GM23338 (cell line): ENCODE data around the gene ITGA4. TPM values are rescaled to one million over a fixed set of nuclear protein-coding genes. Genes with fewer than 3 reads are reported as not detected.

Experiments used
- ATAC-seq: fragments of 200-7000 bp; cut with Tn5 transposase; 3 replicates; pipeline ENCODE4 v1.9.1; 2020
- DNase-seq: peaks from one replicate; pipeline ENCODE4 v3.0.0-alpha.2; 2015; ENCODE audit warnings: low spot score
- H2AFZ ChIP-seq: fragments of 200-600 bp; sonication (generic); 2 replicates; pipeline ENCODE4 v1.8.0; 2016; ENCODE audit warnings: antibody characterized with exemption, mild to moderate bottlenecking, moderate library complexity
- H3F3A ChIP-seq: fragments of 200-600 bp; sonication (generic); replicated peaks from 2 replicates; pipeline ENCODE4 v1.8.0; 2017; ENCODE audit warnings: antibody characterized with exemption, mixed run types, low read depth
- H3K27ac ChIP-seq: fragments of 200-600 bp; sonication (generic); 2 replicates; pipeline ENCODE4 v1.6.1; 2016; ENCODE audit warnings: low read depth
- H3K27me3 ChIP-seq: fragments of 200-600 bp; sonication (generic); 2 replicates; pipeline ENCODE4 v1.8.0; 2016; ENCODE audit warnings: mild to moderate bottlenecking, mixed run types, moderate library complexity; ENCODE audit not compliant: insufficient read depth
- H3K36me3 ChIP-seq: fragments of 200-600 bp; sonication (generic); 2 replicates; pipeline ENCODE4 v1.8.0; 2016; ENCODE audit warnings: mild to moderate bottlenecking; ENCODE audit not compliant: insufficient read depth
- H3K4me1 ChIP-seq: fragments of 200-600 bp; sonication (generic); 2 replicates; pipeline ENCODE4 v1.8.0; 2016; ENCODE audit warnings: mild to moderate bottlenecking, moderate library complexity; ENCODE audit not compliant: insufficient read depth
- H3K4me2 ChIP-seq: fragments of 200-600 bp; sonication (generic); 2 replicates; pipeline ENCODE4 v1.7.1; 2017; ENCODE audit warnings: mixed run types
- H3K4me3 ChIP-seq: fragments of 200-600 bp; sonication (generic); 2 replicates; pipeline ENCODE4 v1.6.1; 2016; ENCODE audit warnings: mixed run types
- H3K79me2 ChIP-seq: fragments of 200-600 bp; sonication (generic); replicated peaks from 2 replicates; pipeline ENCODE4 v1.8.0; 2017; ENCODE audit warnings: mild to moderate bottlenecking; ENCODE audit not compliant: insufficient read depth
- H3K9me2 ChIP-seq: fragments of 200-600 bp; sonication (generic); 2 replicates; pipeline ENCODE4 v1.8.0; 2017; ENCODE audit not compliant: insufficient read depth
- H4K20me1 ChIP-seq: fragments of 200-600 bp; sonication (generic); replicated peaks from 2 replicates; pipeline ENCODE4 v1.8.0; 2017; ENCODE audit warnings: mild to moderate bottlenecking; ENCODE audit not compliant: insufficient read depth
- H3K27ac Mint-ChIP-seq: 2 replicates; pipeline ENCODE4 v1.8.0; 2020; ENCODE audit warnings: inconsistent platforms, mild to moderate bottlenecking, moderate library complexity, mixed read lengths
- H3K27me3 Mint-ChIP-seq: 3 replicates; pipeline ENCODE4 v1.8.0; 2022; ENCODE audit warnings: low read depth, mild to moderate bottlenecking, moderate library complexity, mixed read lengths, inconsistent platforms; ENCODE audit not compliant: insufficient read depth, poor library complexity
- H3K36me3 Mint-ChIP-seq: 3 replicates; pipeline ENCODE4 v1.8.0; 2021; ENCODE audit warnings: low read depth, mild to moderate bottlenecking, inconsistent platforms, moderate library complexity, mixed read lengths
- H3K4me1 Mint-ChIP-seq: 3 replicates; pipeline ENCODE4 v1.8.0; 2020; ENCODE audit warnings: mild to moderate bottlenecking, inconsistent platforms, mixed read lengths
- H3K4me3 Mint-ChIP-seq: 3 replicates; pipeline ENCODE4 v1.8.0; 2021; ENCODE audit warnings: moderate library complexity, mild to moderate bottlenecking, inconsistent platforms, mixed read lengths
- H3K9me3 Mint-ChIP-seq: 3 replicates; pipeline ENCODE4 v1.8.0; 2020; ENCODE audit warnings: moderate library complexity, mild to moderate bottlenecking, inconsistent platforms, mixed read lengths
- CREB1 ChIP-seq: fragments of 250-450 bp; sonication (Bioruptor Pico); IDR thresholded peaks from 2 replicates; pipeline ENCODE4 v1.5.0; 2020; ENCODE audit warnings: low read depth, mild to moderate bottlenecking, moderate library complexity
- ETS1 ChIP-seq: IDR thresholded peaks from 2 replicates; pipeline ENCODE4 v1.6.1; 2016; ENCODE audit warnings: antibody characterized with exemption
- EZH2 ChIP-seq: fragments of 200-600 bp; sonication (generic); IDR thresholded peaks from one replicate; pipeline ENCODE4 v1.8.0; 2017; ENCODE audit warnings: antibody characterized with exemption, mild to moderate bottlenecking, low read depth; ENCODE audit not compliant: unreplicated experiment
- EZH2phosphoT487 ChIP-seq: fragments of 200-600 bp; sonication (generic); IDR thresholded peaks from one replicate; pipeline ENCODE4 v1.8.1; 2018; ENCODE audit warnings: antibody characterized with exemption; ENCODE audit not compliant: unreplicated experiment
- JUNB ChIP-seq: IDR thresholded peaks from one replicate; pipeline ENCODE4 v1.6.1; 2016; ENCODE audit warnings: antibody characterized with exemption; ENCODE audit not compliant: unreplicated experiment
- NANOG ChIP-seq: IDR thresholded peaks from 2 replicates; pipeline ENCODE4 v1.6.1; 2016; ENCODE audit warnings: antibody characterized with exemption, borderline replicate concordance
- POLR2AphosphoS5 ChIP-seq: IDR thresholded peaks from 2 replicates; pipeline ENCODE4 v1.6.1; 2016; ENCODE audit warnings: antibody characterized with exemption, low read depth
- ZNF114 ChIP-seq: fragments of 250-450 bp; sonication (Bioruptor Pico); IDR thresholded peaks from 2 replicates; pipeline ENCODE4 v1.5.0; 2020; ENCODE audit warnings: mild to moderate bottlenecking, moderate library complexity
- ZNF331 ChIP-seq: fragments of 250-450 bp; sonication (Bioruptor Pico); IDR thresholded peaks from 2 replicates; pipeline ENCODE4 v1.5.0; 2020; ENCODE audit warnings: low read depth, mild to moderate bottlenecking, moderate library complexity
- polyA plus RNA-seq: library from polyadenylated mRNA; unstranded; fragments of >200 nt; fragmentation: Nextera tagmentation; extraction: Ambion mirVana; gene quantifications from 2 replicates; pipeline ENCODE4 v1.2.1, GENCODE V29; 2016
- total RNA-seq: library from RNA; depleted of rRNA; stranded (reverse); fragments of >200 nt; shearing (Covaris generic); gene quantifications from 2 replicates; pipeline ENCODE4 v1.2.3, GENCODE V29; 2014
- TF ChIP-seq, protein P1 (sequence below): IDR thresholded peaks from one replicate; pipeline ENCODE4 v1.6.1; 2018; ENCODE audit warnings: antibody characterized with exemption; ENCODE audit not compliant: unreplicated experiment
- TF ChIP-seq, protein P2 (sequence below), 2 experiments: fragments of 200-600 bp in 1 of 2; sonication (generic) in 1 of 2; conservative IDR thresholded peaks; 2 replicates each; pipeline versions ENCODE4 v1.5.1 to v1.6.1; 2016 to 2017; ENCODE audit warnings: antibody characterized with exemption in 2 of 2, low read depth in 2 of 2, mild to moderate bottlenecking in 2 of 2, moderate library complexity in 1 of 2

Gene ITGA4
- total and polyA plus RNA-seq, 2 experiments from 2014 or later = 1.2 to 4.6 TPM

GRCh38 chr2:181563101-181563692 is 106.0 kb downstream of the ITGA4 start (continued):
- TF ChIP-seq, protein P1, sequence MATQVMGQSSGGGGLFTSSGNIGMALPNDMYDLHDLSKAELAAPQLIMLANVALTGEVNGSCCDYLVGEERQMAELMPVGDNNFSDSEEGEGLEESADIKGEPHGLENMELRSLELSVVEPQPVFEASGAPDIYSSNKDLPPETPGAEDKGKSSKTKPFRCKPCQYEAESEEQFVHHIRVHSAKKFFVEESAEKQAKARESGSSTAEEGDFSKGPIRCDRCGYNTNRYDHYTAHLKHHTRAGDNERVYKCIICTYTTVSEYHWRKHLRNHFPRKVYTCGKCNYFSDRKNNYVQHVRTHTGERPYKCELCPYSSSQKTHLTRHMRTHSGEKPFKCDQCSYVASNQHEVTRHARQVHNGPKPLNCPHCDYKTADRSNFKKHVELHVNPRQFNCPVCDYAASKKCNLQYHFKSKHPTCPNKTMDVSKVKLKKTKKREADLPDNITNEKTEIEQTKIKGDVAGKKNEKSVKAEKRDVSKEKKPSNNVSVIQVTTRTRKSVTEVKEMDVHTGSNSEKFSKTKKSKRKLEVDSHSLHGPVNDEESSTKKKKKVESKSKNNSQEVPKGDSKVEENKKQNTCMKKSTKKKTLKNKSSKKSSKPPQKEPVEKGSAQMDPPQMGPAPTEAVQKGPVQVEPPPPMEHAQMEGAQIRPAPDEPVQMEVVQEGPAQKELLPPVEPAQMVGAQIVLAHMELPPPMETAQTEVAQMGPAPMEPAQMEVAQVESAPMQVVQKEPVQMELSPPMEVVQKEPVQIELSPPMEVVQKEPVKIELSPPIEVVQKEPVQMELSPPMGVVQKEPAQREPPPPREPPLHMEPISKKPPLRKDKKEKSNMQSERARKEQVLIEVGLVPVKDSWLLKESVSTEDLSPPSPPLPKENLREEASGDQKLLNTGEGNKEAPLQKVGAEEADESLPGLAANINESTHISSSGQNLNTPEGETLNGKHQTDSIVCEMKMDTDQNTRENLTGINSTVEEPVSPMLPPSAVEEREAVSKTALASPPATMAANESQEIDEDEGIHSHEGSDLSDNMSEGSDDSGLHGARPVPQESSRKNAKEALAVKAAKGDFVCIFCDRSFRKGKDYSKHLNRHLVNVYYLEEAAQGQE = no peak
- TF ChIP-seq ZNF114 (CRISPR knock-in tag) (no peak), EZH2 (no peak), POLR2AphosphoS5 (no peak), EZH2phosphoT487 (no peak), JUNB (no peak), ETS1 (no peak), ZNF331 (CRISPR knock-in tag) (no peak), CREB1 (CRISPR knock-in tag) (no peak)

- Histone ChIP-seq H4K20me1 (no peaks in the 10 kb centered on the region), H3K27me3 (no peaks in the 10 kb centered on the region), H3K36me3 (no peaks in the 10 kb centered on the region), H2AFZ (no peak overlapping the region), H3K4me1 (no peaks in the 10 kb centered on the region), H3K79me2 (no peaks in the 10 kb centered on the region), H3F3A (no peaks in the 10 kb centered on the region), H3K4me3 (no peak overlapping the region), H3K9me2 (no peaks in the 10 kb centered on the region), H3K4me2 (no peak overlapping the region), H3K27ac (no peak overlapping the region)
- Mint-ChIP-seq H3K36me3 (peaks cover 4% of the 10 kb centered on the region; the same call in 1 of the 3 replicates), H3K4me1 (peaks cover 4% of the 10 kb centered on the region; the same call in 2 of the 3 replicates), H3K4me3 (no peak overlapping the region), H3K9me3 (peaks cover 3% of the 10 kb centered on the region; the same call in 2 of the 3 replicates), H3K27me3 (peaks cover 4% of the 10 kb centered on the region), H3K27ac (no peak overlapping the region)
- no peak for DNase-seq
- ATAC-seq = no peak
- TF ChIP-seq NANOG = no peak
- TF ChIP-seq ZNF114 (CRISPR knock-in tag) = no peak
- TF ChIP-seq EZH2 = no peak
- TF ChIP-seq, protein P2, sequence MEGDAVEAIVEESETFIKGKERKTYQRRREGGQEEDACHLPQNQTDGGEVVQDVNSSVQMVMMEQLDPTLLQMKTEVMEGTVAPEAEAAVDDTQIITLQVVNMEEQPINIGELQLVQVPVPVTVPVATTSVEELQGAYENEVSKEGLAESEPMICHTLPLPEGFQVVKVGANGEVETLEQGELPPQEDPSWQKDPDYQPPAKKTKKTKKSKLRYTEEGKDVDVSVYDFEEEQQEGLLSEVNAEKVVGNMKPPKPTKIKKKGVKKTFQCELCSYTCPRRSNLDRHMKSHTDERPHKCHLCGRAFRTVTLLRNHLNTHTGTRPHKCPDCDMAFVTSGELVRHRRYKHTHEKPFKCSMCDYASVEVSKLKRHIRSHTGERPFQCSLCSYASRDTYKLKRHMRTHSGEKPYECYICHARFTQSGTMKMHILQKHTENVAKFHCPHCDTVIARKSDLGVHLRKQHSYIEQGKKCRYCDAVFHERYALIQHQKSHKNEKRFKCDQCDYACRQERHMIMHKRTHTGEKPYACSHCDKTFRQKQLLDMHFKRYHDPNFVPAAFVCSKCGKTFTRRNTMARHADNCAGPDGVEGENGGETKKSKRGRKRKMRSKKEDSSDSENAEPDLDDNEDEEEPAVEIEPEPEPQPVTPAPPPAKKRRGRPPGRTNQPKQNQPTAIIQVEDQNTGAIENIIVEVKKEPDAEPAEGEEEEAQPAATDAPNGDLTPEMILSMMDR (conservative IDR thresholded peaks at IDR 0.05; ENCODE audit: low read depth in 2 of 2) = no peak
- no peak for TF ChIP-seq EZH2phosphoT487
- TF ChIP-seq POLR2AphosphoS5 = no peak
- TF ChIP-seq ZNF331 (CRISPR knock-in tag) = no peak
- no peak for TF ChIP-seq JUNB
- TF ChIP-seq, protein P1 = no peak
Measured at GRCh38 chr2:181566334-181567032, 109.3 kb downstream of the ITGA4 start.
